GM12874 (cell line): Measurements from ENCODE around the gene SALL1.

Source experiments
- TF ChIP-seq, protein P1 (sequence below): IDR thresholded peaks from 2 replicates; pipeline ENCODE4 v1.5.1; 2011; ENCODE audit warnings: low read depth, mild to moderate bottlenecking, control low read depth, low read length, moderate library complexity; ENCODE audit not compliant: insufficient read depth

SALL1 gene

DNA sequence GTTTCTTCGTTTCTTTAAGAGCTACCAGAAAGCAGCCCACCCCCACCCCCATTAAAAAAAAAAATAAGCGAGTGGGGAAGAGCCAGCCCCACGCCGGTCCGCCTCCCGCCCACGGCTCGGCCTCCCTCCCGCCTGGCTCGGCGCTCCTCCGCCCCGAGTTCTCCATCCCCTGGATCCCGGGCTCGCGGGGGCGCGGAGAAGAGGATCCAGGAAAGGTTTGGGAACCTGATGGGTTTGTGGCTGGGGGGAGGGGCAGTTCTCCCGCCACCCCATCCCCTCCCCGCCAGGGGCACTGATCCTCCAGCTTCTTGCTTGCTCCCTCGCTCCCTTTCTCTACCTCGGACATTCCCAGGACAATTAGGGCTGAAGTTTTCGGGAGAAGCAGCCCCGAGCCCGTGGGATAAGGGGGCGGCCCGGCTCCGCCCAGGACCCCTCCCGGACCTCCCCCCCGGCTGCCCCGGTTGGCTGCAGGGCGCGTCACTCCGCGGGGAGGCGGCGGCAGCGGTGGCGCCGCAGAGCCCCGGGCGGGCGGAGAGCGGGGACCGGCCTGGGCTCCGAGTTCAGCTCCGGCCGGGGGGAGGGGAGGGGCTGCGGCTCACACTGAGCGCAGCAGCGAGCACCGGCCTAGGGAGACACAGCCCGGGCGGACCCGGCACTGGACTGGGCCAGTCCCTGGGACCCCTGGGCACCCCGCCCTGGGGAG, 1.0 kb upstream of the SALL1 start:
- TF ChIP-seq, protein P1, sequence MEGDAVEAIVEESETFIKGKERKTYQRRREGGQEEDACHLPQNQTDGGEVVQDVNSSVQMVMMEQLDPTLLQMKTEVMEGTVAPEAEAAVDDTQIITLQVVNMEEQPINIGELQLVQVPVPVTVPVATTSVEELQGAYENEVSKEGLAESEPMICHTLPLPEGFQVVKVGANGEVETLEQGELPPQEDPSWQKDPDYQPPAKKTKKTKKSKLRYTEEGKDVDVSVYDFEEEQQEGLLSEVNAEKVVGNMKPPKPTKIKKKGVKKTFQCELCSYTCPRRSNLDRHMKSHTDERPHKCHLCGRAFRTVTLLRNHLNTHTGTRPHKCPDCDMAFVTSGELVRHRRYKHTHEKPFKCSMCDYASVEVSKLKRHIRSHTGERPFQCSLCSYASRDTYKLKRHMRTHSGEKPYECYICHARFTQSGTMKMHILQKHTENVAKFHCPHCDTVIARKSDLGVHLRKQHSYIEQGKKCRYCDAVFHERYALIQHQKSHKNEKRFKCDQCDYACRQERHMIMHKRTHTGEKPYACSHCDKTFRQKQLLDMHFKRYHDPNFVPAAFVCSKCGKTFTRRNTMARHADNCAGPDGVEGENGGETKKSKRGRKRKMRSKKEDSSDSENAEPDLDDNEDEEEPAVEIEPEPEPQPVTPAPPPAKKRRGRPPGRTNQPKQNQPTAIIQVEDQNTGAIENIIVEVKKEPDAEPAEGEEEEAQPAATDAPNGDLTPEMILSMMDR, result no peak

DNA sequence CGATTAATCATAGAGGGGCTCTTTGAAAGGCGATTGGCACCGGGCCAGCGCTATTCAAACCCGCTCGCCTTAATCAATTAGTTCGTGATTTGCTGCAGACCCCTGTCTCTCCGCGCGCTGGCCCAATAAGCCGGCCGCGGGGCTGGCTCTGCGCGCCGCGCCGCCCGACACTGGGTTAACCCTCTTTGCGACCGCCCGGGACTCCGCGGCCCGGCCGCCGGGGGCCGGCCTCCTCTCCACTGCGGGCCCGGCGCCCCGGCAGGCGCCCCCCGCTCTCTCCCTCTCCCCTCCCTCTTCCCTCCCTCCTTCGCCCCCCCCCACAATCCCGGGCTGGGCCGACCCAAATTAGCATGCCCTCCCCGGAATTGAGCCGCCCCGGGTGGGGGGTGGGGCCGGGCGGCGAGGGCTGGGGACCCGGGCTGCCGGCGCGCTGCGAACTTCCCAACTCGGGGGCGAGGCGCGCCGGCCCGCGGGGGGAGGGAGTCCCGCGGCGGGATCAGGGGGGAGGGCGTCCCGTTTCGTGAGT, 428 bp upstream of the SALL1 start:
- TF ChIP-seq, protein P1, result no peak

GRCh38 chr16:51150165-51150887, 744 bp downstream of the SALL1 start:
- TF ChIP-seq, protein P1, result no peak

GRCh38 chr16:51149721-51150164, 1.3 kb downstream of the SALL1 start:
- TF ChIP-seq, protein P1, result no peak

GRCh38 chr16:51149251-51149661, 1.8 kb downstream of the SALL1 start:
- TF ChIP-seq, protein P1, result no peak

DNA sequence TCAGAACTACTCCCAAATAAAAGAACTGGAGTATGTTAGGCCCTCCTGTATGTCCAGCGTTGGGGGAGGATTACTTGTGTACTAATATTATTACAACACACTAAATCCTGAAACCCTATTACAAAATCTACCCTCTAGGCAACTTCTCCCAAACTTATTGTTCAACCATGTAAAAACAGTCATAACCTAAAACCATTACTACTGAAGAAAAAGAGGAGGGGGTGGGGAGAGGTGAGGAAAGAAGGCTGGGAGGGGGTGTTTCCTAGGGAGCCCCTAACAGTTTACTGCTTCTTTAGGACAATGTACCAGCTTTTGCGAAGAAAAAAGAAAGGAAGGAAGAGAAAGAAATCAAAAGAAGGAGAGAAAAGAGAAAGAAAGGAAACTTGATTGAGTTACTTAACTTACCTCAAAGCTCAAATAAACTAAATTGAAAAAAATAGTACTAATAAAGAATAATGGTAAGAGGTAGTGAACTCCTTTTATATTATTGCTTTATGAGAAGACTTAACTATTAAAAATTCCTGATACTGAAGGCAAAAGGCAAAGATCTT, 2.3 kb downstream of the SALL1 start:
- TF ChIP-seq, protein P1, result no peak
